ENCODE results near the gene PEX14.

DNA sequence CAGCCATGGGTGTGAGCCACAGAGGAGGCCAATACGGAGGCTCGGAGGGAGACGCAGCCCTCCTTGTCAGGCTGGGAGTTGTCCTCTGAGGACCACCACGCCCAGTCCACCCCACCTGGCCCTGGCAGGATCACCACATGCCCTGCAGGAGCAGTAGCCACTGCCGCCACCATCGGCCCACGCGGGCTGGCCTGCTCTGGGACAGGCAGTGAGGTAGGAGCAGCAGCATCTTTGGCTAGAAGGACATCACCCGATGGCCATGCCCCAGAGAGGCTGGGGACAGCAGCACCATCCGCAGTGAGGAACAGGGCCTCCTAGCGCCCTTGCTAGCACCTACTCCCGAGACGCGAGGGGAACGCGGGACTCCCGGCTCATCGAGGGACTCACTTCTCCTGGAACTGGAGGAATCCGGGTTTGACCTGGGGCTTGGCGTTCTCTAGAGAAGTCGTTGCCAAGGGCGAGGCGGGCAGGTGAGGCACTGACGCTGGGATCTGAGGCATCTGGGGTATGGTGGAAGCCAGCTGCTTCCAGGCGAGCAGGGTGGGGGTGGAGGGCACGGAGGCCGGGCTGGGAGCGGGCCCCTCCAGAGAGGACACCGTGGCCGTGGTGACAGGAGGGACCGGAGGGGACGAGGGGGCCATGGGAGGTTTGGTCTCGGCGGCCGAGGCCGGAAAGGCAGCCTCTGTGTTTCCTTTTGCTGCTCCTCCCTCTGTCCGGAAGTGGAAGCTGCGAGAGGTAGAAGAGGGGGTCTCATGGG lies 172.8 kb downstream of the PEX14 start:
- no peak for TF ChIP-seq POLR2A (IDR thresholded peaks at IDR 0.05; ENCODE audit: low read length)
- TF ChIP-seq GATA1 (IDR thresholded peaks at IDR 0.05; ENCODE audit: low read depth, low read length): no peak

All from erythroblast (primary cell).